GM06990 (cell line): Measurements from ENCODE around the gene ZNF319.
"Not testable (repeated sequence)": the region's sequence is repeated elsewhere in the genome, so short reads cannot be mapped to it uniquely, and the experiment has no call there.

Experiments used
- DNase-seq: peaks from one replicate; pipeline ENCODE4 v3.0.0-alpha.2; 2011; ENCODE audit not compliant: insufficient read length; ENCODE audit errors: extremely low read depth
- H3K27me3 ChIP-seq: replicated peaks from 2 replicates; pipeline ENCODE4 v1.6.0; 2011; ENCODE audit warnings: low read length; ENCODE audit not compliant: control insufficient read depth, insufficient read depth
- H3K36me3 ChIP-seq: 2 replicates; pipeline ENCODE4 v1.5.1; 2011; ENCODE audit warnings: low read length; ENCODE audit not compliant: control insufficient read depth, insufficient read depth
- H3K4me3 ChIP-seq: replicated peaks from 2 replicates; pipeline ENCODE4 v1.5.1; 2011; ENCODE audit warnings: low read depth, mild to moderate bottlenecking, control low read depth, low read length
- TF ChIP-seq, protein P1 (sequence below): IDR thresholded peaks from 2 replicates; pipeline ENCODE4 v1.5.1; 2011; ENCODE audit warnings: low read length, control low read depth, mild to moderate bottlenecking, inconsistent platforms; ENCODE audit not compliant: insufficient read depth, poor library complexity, severe bottlenecking

Gene ZNF319

DNA sequence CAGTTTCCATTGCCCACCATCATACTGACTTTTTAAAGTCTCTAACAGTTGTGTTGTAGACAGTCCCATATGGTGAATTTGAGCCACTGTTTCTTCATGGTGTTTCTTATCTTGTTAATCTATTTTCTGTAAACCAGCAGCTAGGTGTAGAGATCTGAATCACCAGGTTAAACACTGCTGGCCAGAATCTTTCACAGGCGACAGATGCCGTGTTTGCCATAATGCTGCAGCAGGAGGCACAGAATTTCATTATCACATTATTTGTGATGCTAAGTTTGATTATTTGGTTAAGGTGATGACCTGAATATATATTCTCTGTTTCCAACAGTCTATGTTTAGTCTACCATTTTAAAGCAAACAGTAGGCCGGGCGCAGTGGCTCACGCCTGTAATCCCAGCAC, 18.1 kb downstream of the ZNF319 start:
- TF ChIP-seq, protein P1, sequence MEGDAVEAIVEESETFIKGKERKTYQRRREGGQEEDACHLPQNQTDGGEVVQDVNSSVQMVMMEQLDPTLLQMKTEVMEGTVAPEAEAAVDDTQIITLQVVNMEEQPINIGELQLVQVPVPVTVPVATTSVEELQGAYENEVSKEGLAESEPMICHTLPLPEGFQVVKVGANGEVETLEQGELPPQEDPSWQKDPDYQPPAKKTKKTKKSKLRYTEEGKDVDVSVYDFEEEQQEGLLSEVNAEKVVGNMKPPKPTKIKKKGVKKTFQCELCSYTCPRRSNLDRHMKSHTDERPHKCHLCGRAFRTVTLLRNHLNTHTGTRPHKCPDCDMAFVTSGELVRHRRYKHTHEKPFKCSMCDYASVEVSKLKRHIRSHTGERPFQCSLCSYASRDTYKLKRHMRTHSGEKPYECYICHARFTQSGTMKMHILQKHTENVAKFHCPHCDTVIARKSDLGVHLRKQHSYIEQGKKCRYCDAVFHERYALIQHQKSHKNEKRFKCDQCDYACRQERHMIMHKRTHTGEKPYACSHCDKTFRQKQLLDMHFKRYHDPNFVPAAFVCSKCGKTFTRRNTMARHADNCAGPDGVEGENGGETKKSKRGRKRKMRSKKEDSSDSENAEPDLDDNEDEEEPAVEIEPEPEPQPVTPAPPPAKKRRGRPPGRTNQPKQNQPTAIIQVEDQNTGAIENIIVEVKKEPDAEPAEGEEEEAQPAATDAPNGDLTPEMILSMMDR, result no peak
- Histone ChIP-seq H3K4me3 (no peak overlapping the region), H3K27me3 (no peaks in the 10 kb centered on the region; the same call in 1 of the 2 replicates), H3K36me3 (no peaks in the 10 kb centered on the region)
- DNase-seq, result no peak

DNA sequence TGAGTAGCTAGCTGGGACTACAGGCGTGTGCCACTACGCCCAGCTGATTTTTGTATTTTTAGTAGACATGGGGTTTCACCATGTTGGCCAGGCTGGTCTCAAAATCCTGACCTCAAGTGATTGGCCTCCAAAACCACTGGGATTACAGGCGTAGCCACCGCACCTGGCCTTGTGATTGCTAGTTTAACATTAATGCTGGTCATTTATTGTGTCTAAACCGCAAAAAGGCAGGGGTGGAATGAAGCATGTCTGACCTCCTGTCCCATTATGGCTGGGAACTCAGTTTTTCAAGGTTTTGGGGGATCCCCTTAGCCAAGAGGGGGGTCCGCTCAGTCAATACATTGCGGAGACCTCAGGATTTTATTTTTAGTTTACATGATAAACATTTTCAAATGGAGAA, 18.8 kb downstream of the ZNF319 start:
- H3K36me3 ChIP-seq, result no peaks in the 10 kb centered on the region
- H3K4me3 ChIP-seq, result no peak overlapping the region
- DNase-seq, result no peak
- TF ChIP-seq, protein P1, result no peak
- H3K27me3 ChIP-seq, result no peaks in the 10 kb centered on the region; the same call in 1 of the 2 replicates

GRCh38 chr16:57979006-57979585, 21.4 kb downstream of the ZNF319 start:
- Histone ChIP-seq H3K4me3 (no peak overlapping the region), H3K27me3 (no peaks in the 10 kb centered on the region; the same call in 1 of the 2 replicates), H3K36me3 (no peaks in the 10 kb centered on the region)
- no peak for DNase-seq
- TF ChIP-seq, protein P1, result no peak

DNA sequence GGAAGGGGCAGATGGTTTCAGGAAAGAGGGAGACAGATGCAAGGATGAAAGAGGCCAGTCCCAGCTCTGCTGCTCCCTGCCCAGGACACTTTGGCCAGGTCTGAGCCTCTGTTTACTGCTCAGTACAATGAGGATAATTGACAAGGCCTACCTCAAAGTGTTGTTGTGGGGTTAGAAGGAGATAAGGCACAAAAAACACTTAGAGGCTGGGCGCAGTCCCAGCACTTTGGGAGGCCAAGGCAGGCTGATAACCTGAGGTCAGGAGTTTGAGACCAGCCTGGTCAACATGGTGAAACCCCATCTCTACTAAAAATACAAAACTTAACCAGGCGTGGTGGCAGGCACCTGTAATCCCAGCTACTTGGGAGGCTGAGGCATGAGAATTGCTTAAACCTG, 22.4 kb downstream of the ZNF319 start:
- not testable (repeated sequence) for H3K4me3 ChIP-seq, H3K36me3 ChIP-seq, DNase-seq, H3K27me3 ChIP-seq

GRCh38 chr16:57977418-57978069, 22.9 kb downstream of the ZNF319 start:
- TF ChIP-seq, protein P1, result no peak
- no peaks in the 10 kb centered on the region; the same call in 1 of the 2 replicates for H3K27me3 ChIP-seq
- DNase-seq, result no peak
- H3K4me3 ChIP-seq, result no peak overlapping the region
- H3K36me3 ChIP-seq, result no peaks in the 10 kb centered on the region

DNA sequence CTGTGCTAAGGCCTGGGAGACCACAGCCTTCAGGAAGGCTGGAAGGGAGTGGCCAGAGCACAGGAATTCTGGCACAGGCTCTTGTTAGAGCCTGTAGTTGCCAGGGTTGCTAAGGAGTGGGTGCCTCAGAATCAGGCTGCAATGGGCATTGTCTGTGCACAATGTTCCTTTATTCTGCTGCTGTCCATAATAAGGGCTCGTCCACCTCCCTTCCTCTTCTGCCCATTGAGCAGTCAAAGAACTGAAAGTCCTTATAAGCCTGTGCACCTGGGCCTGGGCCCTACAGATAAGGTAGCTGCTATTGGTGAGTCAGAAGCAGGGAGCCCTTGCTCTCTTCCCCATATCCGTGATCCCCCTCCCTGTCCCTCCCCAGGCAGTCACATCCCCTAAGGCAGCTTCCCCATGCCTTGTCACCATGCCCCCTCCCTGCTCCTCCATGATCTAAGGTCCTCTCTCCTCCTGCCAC, 24.1 kb downstream of the ZNF319 start:
- DNase-seq, result no peak
- Histone ChIP-seq H3K4me3 (no peak overlapping the region), H3K36me3 (no peaks in the 10 kb centered on the region), H3K27me3 (no peaks in the 10 kb centered on the region; the same call in 1 of the 2 replicates)
- TF ChIP-seq, protein P1, result no peak
